DMS153 treated with DMSO at 0.1 percent for 48 hours (cell line): ENCODE results near the gene DPEP1.
"Not testable (repeated sequence)": the region's sequence is repeated elsewhere in the genome, so short reads cannot be mapped to it uniquely, and the experiment has no call there.

ENCODE experiments used
- DNase-seq: peaks from one replicate; lab custom pipeline; 2025; ENCODE audit not compliant: unreplicated experiment; lab: John Stamatoyannopoulos, UW

The DPEP1 gene

DNA sequence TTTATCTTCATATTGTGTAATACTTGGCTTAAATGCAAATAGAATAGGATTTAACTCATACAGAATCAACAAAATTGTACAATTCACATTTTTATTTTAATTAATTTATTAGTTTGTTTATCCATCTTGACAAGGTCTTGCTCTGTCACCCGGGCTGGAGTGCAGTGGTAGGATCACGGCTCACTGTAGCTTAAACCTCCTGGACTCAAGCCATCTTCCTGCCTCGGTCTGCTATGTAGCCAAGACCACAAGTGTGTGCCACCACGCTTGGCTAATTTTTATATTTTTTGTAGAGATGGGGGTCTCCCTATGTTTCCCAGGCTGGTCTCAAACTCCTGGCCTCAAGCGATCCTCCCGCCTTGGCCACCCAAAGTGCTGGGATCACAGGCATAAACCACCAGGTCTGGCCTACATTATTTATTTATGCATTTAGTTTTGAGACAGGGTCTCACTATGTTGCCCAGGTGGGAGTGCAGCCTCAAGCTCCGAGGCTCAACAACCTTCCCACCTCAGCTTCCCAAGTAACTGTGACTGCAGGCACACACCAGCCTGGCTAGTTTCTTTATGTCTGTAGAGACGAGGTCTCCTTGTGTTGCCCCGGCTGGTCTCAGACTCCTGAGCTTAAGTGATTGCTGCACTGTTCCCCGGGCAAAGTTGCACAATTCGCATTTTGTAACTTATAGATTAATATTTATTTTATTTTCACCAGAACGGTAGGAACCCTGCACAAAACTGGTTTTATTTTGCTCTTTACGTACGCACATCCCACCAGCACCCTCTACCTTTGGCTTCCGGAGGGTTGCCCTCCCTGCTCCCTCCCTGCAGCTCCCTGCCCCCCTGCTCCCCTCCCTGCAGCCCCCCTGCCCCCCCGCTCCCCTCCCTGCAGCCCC is 4.9 kb downstream of the DPEP1 start:
- no peak for DNase-seq

DNA sequence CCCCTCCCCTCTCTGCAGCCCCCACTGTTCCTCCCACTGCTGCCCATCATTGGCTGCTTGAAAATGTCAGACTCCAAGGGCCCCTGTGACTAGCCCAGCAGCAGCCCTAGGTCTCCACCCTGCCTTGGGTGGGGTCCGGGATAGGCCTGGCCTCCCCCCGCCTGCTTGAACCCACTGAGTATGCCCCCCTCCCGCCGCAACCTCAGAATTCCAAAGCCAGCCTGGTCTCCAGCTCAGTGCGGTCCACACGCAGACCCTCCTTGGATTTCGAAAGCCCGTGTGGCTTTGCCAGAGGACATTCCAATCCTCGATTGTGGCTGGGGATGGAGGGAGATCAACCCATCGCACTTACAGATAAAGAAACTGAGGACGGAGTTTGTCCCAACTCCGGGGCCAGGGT is 6.4 kb downstream of the DPEP1 start:
- no peak for DNase-seq

DNA sequence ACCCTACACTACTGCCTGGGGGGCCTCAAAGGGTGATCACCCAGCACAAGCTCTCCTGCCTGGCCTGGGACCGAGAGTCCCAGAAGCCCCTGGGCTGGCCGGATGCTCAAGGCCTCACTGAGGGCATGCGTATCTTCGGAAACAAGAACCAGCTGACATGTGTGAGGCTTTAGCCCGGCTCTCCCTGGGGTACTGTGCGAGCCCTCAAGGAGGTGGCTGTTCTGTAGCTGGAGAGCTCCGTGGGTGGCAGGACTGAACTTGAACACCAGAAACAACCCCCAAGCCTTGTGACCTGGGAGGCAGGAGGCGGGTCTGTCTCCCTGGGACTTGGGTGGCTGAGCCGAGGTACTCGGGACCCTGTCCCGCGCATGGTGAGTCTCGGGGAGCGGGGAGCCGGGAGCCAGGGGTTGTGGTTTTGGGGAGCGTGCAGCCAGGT is 7.0 kb downstream of the DPEP1 start:
- no peak for DNase-seq

DNA sequence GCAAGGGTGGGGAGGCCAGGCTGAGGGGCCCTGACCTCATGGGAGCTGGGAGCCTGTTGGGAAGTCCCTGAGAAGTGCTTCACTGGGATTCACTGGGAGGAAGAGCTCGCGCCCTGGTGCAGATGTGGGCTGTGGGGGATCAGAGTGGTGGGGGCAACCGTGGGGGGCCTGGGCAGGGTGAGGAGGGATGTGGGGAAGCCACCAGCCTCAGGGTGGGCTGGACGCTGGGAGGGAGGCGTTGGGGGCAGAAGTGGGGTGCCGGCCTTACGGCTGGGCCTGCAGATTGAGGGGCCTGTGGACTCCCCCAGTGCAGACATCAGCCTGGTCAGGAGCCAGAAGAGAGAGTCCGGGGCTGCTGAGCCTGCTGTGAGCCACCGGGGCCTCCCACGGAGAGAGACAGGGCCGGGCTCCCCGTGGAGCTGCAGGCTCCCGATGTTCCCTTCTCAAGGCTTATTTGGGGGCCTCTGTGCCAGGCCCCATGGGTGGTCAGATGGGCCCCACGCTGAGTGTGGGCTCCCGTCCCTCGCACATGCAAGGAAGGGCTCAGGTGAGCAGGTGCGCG is 7.8 kb downstream of the DPEP1 start:
- DNase-seq: no peak

DNA sequence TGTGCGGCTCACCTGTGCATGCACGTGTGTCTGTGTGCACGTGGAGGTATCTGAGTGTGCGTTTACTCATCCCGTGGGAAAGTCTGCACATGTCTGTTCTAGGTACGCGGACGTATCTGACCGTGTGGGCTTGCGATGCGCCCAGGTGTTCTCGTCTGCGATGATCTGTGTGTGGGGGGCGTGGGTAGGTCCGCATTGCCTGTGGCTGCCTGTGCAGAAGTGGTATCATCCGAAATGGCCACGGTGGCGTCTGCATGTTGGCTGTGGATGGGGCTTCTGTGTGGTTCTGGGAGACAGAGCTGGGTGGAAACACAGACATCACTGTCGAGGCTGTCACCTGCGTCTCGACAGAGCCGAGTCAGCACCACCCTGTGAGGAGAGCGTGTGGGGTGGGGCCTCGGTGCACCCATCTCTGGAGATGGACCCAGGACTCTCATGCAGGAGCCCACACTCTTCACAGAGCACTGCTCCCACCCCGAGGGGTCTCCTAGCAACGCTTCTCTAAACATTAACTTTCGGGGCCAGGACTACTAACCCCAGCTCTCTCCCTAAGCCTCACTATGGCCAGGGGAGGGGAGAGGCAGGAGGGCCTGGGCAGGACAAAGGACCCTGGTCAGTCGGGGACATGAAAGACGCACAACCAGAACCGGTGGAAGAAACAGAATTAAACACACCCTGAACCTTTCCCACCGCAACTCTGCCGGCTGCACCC is 8.4 kb downstream of the DPEP1 start:
- DNase-seq: no peak

DNA sequence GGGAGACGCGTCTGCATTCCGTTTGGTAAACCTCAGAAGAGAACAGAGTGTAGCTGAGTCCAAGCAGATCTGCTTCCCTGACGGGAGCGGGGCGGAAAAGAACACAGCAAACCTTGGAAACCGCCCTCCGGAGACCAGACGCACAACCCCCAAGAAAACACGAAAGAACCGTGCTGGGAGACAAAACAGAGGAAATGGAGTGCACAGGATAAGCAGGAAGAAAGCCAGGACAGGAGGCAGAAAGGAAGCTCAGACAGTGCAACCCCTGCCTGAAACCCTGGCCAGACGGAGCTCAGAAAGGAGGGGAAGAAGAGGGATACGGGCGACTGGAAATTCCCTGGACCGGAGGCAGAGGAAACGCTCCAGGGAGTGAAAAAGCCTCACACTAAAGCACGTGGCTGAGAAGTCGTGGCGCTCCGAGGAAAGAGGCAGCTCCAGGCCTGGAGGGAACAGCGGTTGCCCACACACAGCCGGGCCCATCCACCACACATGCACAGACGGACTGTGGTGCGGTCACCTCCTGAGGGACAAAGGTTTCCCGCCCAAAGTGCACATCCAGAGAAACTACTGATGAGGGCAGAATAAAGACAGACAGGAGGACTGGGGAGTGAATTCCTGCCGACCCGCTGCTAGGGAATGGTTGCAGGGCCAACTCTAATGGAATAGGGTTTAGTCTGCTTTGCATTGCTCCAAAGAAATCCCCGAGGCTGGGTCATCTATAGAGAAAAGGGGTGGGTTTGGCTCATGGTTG is 10.2 kb downstream of the DPEP1 start:
- no peak for DNase-seq

DNA sequence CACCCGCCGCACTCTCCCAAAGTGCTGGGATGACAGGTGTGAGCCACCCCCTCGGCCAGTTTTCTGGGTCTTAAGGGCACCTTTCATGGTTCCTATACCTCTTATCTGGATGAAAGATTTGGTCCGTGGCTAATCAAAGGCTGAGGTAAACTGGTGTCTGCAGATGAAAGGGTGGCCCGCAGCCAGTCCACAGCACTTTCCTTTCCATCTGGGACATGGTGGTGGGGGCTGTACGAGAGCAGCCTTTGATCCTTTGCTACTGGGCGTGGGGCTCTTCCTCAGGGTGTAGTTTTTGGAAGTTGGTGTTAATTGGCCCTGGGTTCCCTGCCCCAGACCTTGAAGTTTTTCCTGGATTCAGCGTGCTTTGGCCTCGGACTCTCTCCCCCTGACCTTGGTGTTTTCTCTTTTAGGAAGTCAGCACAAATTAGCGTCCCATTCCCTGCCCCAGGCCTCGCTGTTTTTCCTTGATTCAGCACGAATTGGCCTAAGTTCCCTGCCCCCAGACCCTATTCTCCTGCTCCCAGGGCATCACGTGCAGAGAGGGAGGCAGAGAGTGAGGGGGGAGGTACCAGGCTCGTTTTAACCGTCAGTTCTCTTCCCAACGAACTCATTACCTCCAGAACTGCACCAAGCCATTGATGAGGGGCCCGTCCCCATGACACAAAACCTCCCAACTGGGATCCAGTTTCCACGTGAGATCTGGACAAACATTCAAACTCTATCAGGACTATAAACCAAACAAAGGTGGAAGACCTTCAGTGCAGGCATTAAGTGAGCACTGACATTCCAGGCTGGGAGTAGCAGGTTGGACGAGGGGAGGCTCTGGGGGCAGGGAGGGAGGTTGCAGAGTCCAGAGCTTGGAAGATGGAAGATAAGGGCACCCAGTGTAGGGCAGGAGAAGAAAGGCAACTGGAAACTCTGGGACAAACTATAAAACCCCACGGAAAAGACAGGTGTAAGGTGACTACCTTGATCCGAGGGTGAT is 11.6 kb downstream of the DPEP1 start:
- no peak for DNase-seq

DNA sequence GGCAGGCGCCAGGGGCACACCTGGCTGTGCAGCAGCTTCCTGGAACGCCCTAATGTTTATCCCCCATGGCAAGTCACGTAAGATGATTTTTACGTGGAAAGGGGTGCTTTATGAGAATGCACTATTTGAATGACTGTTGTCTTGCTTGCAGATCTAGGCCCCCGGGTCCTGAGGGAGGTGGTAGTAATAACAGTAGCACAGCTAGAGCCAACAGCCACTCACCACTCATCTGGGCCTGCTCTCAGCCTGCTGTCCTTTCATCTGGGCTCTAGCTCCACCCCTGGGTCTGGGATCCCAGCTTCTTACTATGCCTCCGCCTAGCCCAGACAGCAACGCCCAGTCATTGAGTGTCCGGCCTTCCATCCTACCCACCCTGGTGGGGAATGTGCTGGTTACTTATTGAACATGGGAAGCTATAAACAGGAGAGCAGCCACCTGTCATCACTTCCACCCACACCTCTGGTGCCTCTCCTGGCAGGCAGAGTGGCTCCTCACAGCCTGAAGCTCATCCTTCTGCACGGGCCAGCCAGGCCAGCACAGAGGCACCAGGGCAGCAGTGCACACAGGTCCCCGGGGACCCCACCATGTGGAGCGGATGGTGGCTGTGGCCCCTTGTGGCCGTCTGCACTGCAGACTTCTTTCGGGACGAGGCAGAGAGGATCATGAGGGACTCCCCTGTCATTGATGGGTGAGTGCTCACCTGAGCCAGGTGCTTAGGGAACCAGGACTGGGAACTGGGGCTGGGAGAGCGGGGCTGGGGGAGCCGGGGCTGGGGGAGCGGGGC is 16.6 kb downstream of the DPEP1 start:
- no peak for DNase-seq

DNA sequence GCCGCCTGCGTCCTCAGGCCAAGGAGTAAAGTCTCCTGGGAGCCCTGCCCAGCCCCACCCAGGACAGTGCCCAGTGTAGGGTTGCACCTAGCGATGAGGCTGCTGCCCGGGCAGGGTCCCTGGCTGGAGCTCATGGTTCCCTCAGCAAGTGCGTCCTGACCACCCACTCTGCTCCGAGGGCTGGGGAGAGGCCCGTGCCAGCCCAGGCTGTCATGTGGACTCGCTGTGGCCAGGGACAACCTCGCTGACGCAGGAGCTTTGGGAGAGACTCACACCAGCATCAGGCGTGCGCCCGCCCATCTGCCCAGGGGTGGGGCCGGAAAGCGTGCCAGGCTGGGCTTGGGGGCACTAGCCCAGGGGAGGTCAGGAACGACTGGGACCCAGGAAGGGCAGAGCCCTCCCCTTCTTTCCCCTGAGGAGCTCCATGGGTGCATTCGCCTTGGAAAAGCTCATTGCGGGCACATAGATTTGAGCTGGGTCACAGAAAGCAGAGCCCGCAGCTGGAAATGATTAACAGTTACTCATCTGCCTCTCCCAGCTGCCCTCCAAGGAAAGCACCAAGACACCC is 19.7 kb downstream of the DPEP1 start:
- no peak for DNase-seq

DNA sequence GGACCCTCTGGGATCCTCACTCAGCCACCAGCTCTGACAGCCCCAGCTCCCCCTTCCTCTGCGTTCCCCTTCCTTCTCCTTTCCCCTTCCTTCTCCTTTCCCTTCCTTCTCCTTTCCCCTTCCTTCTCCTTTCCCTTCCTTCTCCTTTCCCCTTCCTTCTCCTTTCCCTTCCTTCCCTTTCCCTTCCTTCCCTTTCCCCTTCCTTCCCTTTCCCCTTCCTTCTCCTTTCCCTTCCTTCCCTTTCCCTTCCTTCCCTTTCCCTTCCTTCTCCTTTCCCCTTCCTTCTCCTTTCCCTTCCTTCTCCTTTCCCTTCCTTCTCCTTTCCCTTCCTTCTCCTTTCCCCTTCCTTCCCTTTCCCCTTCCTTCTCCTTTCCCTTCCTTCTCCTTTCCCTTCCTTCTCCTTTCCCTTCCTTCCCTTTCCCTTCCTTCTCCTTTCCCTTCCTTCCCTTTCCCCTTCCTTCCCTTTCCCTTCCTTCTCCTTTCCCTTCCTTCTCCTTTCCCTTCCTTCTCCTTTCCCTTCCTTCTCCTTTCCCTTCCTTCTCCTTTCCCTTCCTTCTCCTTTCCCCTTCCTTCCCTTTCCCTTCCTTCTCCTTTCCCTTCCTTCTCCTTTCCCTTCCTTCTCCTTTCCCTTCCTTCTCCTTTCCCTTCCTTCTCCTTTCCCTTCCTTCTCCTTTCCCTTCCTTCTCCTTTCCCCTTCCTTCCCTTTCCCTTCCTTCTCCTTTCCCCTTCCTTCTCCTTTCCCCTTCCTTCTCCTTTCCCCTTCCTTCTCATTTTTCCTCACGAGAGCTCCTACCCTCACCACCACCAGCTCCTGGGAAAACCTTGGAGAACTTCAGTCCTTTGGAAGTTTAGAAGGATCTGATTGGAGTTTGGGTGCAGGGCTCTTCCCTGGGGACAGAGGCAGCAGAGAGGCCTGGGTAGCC is 21.3 kb downstream of the DPEP1 start:
- DNase-seq: not testable (repeated sequence)

DNA sequence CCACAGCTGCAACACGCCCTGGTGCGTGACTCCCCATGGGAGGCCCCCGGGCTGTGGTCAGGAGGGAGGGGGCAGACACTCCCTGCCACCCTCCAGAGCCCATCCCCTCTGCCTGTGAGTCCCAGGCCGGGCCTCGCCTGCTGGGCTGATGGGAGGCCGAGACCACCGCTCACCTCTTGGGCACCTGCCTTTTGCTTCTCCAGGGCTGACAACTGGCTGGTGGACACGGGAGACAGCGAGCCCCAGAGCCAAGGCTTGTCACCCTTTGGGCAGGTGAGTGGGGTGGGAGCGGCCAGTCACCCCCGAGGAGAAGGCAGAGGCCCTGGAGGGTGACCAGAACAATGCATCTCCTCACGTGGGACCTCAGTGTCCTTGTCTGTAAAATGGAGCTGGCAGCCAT is 23.2 kb downstream of the DPEP1 start:
- no peak for DNase-seq

DNA sequence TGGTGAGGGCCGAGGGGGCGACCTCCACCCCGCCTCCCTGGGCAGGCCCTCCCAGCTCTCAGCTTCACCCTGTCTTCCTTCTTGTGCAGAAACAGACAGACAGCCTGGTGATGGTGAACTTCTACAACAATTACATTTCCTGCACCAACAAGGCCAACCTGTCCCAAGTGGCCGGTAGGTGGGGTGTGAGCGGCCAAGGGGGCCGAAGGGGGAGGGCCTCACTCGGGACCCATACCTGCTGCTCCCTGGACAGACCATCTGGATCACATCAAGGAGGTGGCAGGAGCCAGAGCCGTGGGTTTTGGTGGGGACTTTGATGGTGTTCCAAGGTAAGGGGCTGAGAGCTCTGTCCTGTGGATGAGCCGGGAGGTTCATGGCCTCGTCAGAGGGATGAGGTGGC is 23.9 kb downstream of the DPEP1 start:
- DNase-seq: no peak

DNA sequence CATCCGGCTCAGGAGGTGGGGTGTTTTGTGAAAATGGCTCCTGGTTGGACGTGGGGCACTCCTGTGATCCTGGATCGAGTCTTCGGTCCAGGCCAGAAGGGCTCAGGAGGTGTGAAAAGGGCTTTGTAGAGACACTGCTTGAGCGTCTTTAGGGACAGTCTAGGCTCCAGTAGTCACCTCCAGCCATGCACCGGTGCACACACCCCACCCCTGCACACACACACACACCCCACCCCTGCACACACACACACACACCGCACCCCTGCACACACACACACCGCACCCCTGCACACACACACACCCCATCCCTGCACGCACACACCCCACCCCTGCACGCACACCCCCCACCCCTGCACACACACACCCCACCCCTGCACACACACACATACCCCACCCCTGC is 25.0 kb downstream of the DPEP1 start:
- no peak for DNase-seq

DNA sequence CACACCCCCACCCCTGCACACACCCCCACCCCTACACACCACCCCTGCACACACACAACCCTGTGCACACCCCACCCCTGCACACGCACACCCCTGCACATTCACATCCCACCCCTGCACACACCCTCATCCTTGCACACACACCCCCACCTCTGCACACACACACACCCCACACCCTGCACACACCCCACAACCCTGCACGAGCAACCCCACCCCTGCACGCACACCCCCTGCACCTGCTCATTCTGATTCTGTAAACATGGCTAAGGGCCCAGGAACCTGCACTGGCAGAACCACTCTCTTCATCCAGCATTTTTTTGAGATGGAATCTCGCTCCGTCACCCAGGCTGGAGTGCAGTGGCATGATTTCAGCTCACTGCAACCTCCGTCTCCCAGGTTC is 25.9 kb downstream of the DPEP1 start:
- DNase-seq: no peak

DNA sequence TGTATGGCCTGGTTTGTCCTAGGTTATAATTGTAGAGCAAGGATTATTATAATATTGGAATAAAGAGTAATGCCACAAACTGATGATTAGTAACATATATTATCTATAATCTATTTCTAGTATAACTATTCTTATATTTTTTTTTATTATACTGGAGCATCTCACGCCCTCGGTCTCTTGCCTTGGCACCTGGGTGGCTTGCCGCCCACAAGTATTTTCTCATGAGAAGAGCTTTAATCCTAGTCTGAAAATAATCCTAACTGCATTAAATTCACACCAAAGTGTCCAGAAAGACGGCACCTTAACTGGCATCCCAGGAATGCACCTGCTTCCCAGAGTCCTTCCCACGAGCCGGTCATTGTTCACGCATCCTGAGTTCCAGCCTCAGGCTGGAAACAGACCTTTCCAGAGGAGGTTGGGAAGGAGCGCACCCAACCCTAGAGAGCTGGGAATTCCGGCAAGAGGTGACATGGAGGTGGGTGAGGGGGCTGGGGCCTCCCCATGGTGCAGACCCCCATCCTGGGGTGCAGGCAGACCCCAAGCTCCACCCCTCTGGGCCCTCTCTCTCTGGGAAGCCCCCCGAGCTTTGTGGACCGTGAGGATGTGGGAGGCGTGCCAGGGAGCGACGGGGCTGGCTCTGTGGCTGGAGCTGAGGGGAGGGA is 28.1 kb downstream of the DPEP1 start:
- no peak for DNase-seq

DNA sequence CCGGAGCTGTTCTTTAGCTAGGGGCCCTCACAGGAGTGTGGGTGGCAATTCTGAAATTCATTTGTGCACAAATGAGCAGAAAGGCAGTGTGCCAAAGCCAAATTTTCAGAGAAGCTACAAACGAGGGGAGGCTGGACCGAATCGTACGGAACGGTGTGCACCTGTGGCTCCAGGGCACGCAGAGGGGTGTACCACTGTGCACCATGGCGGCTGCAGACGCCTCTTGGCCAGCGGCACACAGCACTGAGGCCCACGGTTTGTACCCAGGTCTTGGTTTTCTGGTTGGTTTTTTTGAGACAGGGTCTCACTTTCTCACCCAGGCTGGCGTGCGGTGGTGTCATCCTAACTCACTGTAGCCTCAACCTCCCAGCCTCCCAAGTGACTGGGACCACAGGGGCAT is 29.1 kb downstream of the DPEP1 start:
- no peak for DNase-seq

DNA sequence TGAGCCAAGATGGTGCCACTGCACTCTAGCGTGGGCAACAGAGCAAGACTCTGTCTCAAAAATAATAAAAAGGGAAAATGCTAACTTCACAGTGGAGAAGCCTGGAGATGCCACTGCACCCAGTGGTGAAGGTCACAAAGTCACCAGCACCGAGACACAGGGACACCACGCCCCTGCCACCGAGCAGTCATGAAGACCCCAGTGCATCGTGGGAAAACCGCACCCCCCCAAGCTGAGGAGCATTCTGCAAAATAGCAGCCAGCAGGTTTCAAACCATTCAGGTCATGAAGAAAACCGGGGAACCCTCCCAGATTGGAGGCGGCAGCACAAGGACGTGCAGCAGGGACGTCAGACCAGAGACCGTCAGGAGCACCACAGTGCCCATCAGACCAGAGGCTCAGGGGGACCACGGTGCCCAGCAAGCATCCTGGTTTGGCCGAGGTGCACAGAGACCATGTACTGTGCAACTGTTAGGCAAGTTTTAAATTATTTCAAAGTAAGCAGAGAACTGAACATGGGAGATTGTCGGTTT is 30.4 kb downstream of the DPEP1 start:
- DNase-seq: no peak
